HG03460 (cell line): ENCODE data around the gene TMEM191C.
"Not testable (repeated sequence)": the region's sequence is repeated elsewhere in the genome, so short reads cannot be mapped to it uniquely, and the experiment has no call there.

Experiments used
- ATAC-seq: cut with Tn5 transposase; IDR thresholded peaks from one replicate; pipeline ENCODE4 v1.9.1; 2021; ENCODE audit not compliant: unreplicated experiment

The TMEM191C gene

GRCh38 chr22:21467337-21468193 is at the start of gene TMEM191C:
Gene TMEM191C, plus strand, starts transcription at chr22:21467387. Its CDS starts 73 bp downstream, at chr22:21467460.
- ATAC-seq = not testable (repeated sequence)

- peak; percentile 29 for ATAC-seq
Observed at GRCh38 chr22:21417853-21418252, 49.3 kb upstream of the TMEM191C start.

- not testable (repeated sequence) for ATAC-seq
Observed at GRCh38 chr22:21418974-21419638, 48.1 kb upstream of the TMEM191C start.

- not testable (repeated sequence) for ATAC-seq
Observed at GRCh38 chr22:21420180-21420763, 46.9 kb upstream of the TMEM191C start.

GRCh38 chr22:21424084-21424709 is 43.0 kb upstream of the TMEM191C start:
- not testable (repeated sequence) for ATAC-seq

- not testable (repeated sequence) for ATAC-seq
Observed at GRCh38 chr22:21434378-21435233, 32.6 kb upstream of the TMEM191C start.

GRCh38 chr22:21435998-21436810 is 31.0 kb upstream of the TMEM191C start:
- not testable (repeated sequence) for ATAC-seq

DNA sequence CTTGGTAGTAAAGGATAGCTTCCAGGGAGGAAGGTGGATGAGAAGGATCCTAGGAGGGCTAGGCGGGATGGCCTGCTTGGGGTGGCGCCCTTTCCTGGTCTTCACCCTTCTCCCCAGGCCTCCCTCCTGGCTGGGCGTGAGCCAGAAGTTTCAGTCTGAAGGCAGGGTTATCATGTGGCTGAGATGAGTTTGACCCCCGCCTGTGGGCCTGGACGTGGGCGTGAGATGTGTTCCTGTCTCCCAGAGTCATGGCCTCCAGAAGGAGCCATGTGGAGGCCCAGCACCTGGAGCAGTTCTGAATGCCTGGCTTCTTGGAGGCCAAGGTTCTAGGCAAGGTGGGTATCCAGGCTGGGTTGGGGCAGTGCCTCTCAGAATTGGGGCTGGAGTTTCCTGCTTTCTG is 29.2 kb upstream of the TMEM191C start:
- ATAC-seq = not testable (repeated sequence)

DNA sequence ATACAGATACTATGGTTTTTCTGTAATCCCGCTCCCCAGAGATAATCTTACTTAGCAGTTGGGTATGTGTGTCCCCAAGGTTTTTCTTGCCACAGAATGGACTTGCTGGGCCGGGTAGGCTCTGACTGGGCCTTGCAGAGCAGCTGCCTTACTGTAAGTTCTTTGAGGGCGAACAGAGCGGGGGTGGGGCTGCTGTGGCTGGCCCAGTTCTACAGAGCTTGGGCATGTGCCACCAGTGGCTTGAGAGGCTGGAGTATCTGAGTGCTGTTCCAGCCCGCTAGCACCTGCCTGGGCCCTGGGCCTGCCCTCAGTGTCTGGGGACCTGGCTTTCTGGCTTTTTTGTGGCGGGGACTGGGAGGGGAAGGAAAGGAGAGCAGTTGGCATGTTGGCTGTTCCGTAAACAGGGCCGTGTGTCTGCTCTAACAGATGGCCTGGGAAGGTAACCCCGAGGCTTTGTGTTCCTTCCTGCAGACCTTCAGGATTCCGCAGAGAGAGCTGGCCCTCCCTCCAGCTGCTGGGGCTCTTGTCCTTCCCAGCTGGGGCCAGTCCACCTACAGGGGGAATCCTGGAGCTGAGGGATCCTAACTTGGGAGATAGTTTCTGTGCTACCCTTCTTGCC is 27.1 kb upstream of the TMEM191C start:
- not testable (repeated sequence) for ATAC-seq

- ATAC-seq = not testable (repeated sequence)
Observed at GRCh38 chr22:21440676-21441075, 26.5 kb upstream of the TMEM191C start.

GRCh38 chr22:21441170-21441569 is 26.0 kb upstream of the TMEM191C start:
- not testable (repeated sequence) for ATAC-seq

DNA sequence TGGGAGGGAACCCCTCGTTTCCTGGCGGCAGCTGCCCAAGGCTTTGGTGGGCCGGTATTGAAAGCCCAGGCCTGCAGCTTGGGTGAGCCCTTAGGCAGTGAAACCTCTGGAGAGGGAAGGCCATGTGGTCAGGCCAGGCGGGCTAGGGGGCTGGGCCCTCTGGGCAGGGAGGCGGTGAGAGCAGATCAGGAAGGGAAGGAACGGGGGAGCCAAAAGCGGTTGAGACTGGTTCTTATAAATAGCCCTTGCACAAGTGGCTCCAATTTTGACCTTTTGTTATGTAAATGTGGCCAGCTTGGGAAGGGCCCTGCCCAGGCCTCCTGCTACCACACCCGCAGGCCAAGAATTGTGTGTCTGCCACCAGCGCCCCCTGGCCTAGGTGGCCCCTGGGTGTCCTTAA is 25.1 kb upstream of the TMEM191C start:
- ATAC-seq = not testable (repeated sequence)

- ATAC-seq = not testable (repeated sequence)
Observed at GRCh38 chr22:21442646-21443045, 24.5 kb upstream of the TMEM191C start.

- ATAC-seq = no peak
Observed at GRCh38 chr22:21443057-21443734, 24.0 kb upstream of the TMEM191C start.

DNA sequence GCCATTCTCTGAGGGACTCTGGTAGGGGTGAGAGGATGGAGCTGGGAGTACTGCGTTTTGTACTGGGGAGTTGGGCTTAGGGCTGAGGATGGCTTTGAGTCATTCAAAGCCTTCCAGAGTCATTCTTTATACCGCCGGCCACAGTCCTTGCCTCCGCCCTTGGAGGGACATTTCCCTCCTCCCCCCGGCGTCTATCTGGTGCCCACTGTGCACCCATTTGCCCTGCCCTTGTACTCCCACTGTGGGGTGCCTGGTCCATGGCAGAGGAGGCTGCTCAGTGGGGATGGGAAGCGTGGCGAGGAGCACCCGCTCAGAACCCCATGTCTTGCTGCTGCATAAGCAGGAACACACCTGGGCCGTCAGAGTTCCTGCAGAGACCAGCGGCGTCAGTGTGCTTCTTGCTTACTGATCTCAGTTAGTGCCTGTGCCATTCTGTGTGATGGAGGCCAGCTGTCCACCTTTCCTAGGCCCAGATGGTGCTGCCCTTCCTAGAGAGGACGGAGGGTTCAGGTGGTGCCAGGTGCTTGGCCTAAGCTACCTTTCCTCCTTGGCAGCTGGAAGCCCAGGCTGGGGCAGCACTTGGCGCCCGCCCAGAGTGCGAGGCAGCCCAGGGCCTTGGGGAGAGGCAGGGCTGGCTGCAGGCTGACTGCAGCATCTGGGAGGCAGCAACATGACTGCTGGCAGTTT is 23.3 kb upstream of the TMEM191C start:
- no peak for ATAC-seq

DNA sequence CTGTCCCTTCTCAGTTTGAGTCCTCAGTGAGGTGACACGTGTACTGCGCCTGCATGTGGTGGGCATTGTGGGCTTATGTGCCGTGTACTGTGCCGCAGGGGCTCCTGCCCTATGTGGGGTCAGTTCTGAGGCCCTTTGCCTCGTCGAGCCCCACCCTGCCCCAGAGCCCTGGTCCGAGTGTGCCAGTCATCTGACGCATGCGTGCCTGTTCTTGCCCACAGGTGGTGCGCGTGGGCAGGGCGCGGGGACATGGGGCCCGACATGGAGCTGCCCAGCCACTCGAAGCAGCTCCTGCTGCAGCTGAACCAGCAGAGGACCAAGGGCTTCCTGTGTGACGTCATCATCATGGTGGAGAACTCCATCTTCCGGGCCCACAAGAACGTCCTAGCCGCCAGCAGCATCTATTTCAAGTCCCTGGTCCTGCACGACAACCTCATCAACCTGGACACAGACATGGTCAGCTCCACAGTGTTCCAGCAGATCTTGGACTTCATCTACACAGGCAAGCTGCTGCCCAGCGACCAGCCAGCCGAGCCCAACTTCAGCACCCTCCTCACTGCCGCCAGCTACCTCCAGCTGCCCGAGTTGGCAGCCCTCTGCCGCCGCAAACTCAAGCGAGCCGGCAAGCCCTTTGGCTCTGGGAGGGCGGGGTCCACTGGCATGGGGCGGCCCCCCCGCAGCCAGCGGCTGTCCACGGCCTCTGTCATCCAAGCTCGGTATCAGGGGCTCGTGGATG is 22.3 kb upstream of the TMEM191C start:
- no peak for ATAC-seq

DNA sequence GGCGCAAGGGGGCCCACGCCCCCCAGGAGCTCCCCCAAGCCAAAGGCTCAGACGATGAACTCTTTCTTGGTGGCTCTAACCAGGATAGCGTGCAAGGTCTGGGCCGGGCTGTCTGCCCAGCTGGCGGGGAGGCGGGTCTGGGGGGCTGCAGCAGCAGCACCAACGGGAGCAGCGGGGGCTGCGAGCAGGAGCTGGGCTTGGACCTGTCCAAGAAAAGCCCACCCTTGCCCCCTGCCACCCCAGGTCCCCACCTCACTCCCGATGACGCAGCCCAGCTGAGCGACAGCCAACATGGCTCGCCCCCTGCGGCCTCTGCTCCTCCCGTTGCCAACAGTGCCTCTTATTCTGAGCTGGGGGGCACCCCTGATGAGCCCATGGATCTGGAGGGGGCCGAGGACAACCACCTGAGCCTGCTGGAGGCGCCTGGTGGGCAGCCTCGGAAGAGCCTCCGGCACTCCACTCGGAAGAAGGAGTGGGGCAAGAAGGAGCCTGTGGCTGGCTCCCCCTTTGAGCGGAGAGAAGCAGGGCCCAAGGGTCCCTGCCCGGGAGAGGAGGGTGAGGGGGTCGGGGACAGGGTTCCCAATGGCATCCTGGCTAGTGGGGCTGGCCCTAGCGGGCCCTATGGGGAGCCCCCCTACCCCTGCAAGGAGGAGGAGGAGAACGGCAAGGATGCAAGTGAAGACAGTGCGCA is 21.6 kb upstream of the TMEM191C start:
- no peak for ATAC-seq
